GM19099 (cell line): Measurements from ENCODE around the gene STK11.

Source experiments
- POLR2A ChIP-seq: IDR thresholded peaks from 3 replicates; pipeline ENCODE4 v1.6.1; 2011; ENCODE audit warnings: low read depth; ENCODE audit not compliant: insufficient read length; ENCODE audit errors: extremely low read depth

STK11 gene

DNA sequence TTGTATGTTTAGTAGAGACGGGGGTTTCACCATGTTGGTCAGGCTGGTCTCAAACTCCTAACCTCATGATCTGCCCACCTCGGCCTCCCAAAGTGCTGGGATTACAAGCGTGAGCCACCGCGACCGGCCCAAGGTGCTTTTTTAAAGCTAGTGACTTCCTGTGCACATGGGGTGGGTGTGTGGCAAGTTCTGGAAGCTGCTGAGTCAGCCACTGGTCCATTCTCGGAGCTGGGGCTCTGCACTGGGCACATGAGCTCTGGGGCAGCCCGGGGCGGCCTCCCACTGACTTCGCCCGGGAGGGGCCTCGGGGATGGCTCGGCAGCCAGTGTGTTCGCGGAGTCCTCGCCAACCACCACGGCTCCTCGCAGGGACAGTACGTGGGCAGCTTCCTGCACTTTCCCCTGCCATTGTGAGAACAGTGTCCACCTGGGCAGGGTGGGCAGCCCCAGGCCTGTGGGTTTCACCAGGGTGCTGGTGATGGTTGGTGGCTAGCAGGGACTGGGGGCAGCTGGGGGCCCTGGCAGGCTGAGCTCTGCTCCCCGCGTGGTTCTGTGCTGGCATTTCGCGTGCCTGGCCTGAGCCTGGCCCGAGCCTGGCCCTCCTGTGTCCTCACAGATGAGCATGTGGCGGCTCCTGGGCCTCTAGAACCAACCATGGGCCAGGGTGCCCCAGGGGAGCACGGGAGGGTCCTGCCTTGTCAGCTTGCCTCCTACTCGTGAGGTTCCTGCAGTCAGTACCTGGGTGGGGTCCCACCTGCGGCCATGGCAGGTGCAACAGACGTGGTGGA is 20.1 kb downstream of the STK11 start:
- TF ChIP-seq POLR2A: no peak

GRCh38 chr19:1226227-1226518 is 20.6 kb downstream of the STK11 start:
- TF ChIP-seq POLR2A: no peak

DNA sequence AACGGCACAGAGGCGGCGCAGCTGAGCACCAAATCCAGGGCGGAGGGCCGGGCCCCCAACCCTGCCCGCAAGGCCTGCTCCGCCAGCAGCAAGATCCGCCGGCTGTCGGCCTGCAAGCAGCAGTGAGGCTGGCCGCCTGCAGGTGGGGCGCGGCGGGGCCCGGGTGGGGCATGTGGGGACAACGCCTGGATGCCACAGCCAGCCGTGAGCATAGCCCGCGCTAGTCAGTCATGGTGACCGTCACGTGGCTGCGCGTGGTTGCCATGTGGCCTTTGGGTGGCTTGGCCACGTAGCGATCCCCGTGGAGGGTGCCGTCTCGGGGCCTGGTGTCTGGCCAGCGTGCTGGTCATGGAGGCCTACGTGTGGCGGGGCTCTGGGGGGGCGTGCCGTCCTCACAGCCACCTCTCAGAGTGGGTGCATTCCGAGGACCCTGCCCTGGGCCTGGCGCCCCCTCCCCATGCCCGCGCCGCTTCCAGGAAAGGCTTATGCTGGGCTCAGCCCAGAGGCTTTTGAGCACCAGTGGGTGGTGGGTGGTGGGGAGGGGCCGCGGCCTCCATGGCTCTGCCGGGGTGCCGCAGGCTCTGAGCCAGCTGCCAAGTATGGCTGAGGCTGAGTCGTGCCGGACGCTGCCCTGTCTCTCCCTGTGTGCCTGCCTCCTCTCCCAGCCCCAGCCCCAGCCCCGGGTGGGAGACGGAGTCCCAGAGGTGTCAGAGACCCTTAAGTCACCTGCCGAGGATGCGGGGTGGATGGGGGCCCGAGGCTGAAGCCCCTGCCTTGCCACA is 21.1 kb downstream of the STK11 start:
- no peak for TF ChIP-seq POLR2A

GRCh38 chr19:1227304-1228054 is 21.9 kb downstream of the STK11 start:
- no peak for TF ChIP-seq POLR2A

- TF ChIP-seq POLR2A: no peak
These were observed 22.8 kb downstream of the STK11 start for GRCh38 chr19:1228161-1228957.

DNA sequence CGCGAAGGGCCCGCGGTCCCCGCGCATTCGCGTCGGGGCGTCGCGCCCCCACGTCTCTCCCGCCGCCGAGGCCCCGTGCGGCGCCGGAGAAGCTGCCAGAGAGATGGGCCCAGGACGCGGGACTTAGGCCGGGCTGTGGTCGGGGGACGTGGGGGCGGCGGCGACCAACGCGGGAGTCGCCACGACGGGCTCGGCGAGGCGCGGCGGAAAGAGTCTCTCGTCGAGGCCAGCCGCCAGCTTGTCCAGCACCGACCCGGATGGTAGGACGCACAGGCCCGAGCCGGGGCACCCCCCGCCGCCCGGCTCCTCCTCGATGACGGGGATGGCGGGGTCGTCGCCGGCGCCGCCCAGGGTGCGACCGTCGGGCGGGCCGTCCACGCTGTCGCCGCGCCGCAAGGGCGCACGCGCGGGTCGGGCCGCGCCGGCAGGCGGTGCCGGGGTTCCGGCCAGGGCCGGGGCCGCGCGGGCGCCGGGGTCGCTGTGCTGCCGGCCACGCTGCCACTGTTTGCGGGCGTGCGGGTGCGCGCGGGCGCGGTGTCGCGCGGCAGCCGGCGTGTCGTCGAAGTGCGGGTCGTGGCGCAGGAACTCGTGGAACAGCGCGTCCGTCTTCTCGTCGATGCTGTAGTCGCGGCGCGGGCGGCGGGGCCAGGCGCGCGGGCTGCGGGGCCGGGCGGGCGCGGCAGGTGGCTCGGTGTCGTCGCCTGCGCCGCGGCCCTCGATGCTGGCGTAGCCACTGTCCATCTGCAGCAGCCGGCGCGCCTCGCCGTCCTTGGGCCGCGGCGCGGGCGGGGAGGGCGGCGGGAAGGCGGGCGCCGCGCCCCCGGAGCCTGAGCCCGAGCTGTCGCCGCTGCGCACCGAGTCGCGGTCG is 23.7 kb downstream of the STK11 start:
- TF ChIP-seq POLR2A: no peak

DNA sequence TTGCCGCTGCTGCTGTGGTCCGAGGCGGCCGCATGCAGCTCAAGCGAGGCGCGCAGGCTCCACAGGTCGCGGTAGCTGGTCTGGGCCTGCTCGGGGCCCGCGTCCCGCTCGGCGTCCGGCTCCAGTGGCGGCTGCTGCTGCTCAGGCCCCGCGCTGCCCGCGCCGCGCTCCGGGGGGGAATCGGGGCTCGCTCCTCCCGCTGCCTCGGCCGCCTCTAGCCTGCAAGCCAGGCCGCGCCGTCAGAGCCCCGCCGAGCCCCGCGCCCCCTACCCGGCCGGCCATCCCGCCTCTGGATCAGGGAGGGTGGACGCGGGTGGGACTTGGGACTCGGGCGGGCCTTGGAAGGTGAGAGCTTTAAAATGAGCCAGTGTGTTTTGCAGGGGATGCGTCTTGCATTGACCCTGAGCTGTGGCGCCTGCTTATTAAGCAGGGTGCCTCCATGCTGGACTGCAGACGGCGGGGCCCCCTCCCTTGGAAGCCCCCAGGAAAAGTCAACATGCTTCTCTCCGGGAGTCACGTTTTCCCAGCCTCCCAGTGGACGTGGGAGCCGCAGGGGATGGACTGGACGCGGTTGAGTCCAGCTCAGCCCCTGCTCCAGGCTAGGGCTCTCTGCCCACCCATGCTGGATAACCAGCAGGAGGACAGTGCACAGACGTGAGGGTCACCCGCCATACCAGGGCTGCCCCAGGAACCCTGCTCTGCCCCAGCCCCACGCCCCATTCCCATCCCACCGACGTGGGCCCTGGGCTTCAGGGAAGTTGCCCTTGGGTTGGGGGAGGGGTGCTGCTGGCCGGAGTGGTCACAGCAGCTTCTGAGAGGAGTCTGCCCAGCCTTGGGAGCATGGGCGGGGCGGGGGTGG is 24.6 kb downstream of the STK11 start:
- TF ChIP-seq POLR2A: no peak

- TF ChIP-seq POLR2A: no peak
These were observed 25.4 kb downstream of the STK11 start for GRCh38 chr19:1230783-1231489.

- no peak for TF ChIP-seq POLR2A
These were observed 26.4 kb downstream of the STK11 start for GRCh38 chr19:1231729-1232637.

- TF ChIP-seq POLR2A: no peak
These were observed 27.1 kb downstream of the STK11 start for GRCh38 chr19:1232652-1233072.

- TF ChIP-seq POLR2A: no peak
These were observed 27.6 kb downstream of the STK11 start for GRCh38 chr19:1233115-1233667.
